Stomach (tissue), 4 donors: ENCODE measurements around the gene LRRFIP1.

Source experiments
- EP300 ChIP-seq: sonication (generic); formaldehyde crosslinking; IDR thresholded peaks from one replicate; pipeline ENCODE4 v1.6.1; 2017; ENCODE audit warnings: antibody characterized with exemption
- POLR2AphosphoS5 ChIP-seq, 3 donors: sonication (generic); formaldehyde crosslinking; IDR thresholded peaks; one replicate each; pipeline ENCODE4 v1.6.1; 2016; ENCODE audit warnings: antibody characterized with exemption in 3 of 3
- TF ChIP-seq, protein P1 (sequence below), 7 experiments: fragments of 450-650 bp in 4 of 7; fragments of 200-600 bp in 3 of 7; sonication (generic) in 3 of 7; IDR thresholded peaks; one replicate each; pipeline ENCODE4 v1.5.1; 2016 to 2019; ENCODE audit warnings: antibody characterized with exemption in 7 of 7, control low read depth in 2 of 7, mild to moderate bottlenecking in 1 of 7

DNA sequence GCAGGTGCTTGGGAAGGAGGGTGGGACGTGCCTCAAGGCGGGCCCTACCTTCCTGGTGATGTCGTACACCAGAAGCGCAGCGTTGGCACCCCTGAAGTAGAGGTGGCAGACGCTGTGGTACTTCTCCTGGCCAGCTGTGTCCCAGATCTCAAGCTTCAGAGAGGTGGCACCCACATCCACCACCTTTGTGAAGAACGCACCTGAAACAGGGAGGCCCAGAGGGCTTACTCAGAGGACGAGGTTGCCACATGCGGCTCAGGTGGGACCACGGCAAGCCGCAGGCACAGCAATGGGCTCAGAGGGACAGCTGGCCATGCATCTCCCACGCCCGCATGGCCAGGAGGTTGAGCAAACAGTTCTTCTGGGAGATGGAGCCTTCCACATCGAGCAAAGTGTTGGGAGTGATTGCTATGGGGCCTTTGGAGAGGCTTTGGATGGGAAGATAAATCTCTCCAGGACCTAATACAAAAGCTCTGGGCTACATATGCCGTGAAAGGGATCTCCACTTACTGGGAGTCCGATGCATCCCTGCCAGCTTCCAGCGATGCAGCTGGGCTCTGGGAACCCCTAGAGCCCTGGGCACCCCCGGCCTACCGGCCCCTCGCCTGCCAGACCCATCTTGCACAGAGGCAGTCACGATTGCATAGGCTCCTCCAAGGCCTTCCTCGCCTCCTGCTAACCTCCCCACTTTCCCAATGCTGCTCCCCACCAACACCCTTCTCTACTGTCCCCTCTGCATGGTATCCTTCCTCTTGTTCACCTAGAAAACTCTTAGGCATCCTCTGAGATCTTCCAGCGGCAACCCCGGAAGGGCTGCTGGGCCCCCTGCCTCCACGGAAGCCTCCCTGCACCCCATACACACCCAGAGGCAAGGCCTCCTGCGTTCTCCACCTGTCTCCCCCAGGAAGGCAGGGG, 49.2 kb upstream of the LRRFIP1 start:
- TF ChIP-seq POLR2AphosphoS5 (IDR thresholded peaks at IDR 0.05) = no peak
- TF ChIP-seq EP300 = no peak
- TF ChIP-seq, protein P1, sequence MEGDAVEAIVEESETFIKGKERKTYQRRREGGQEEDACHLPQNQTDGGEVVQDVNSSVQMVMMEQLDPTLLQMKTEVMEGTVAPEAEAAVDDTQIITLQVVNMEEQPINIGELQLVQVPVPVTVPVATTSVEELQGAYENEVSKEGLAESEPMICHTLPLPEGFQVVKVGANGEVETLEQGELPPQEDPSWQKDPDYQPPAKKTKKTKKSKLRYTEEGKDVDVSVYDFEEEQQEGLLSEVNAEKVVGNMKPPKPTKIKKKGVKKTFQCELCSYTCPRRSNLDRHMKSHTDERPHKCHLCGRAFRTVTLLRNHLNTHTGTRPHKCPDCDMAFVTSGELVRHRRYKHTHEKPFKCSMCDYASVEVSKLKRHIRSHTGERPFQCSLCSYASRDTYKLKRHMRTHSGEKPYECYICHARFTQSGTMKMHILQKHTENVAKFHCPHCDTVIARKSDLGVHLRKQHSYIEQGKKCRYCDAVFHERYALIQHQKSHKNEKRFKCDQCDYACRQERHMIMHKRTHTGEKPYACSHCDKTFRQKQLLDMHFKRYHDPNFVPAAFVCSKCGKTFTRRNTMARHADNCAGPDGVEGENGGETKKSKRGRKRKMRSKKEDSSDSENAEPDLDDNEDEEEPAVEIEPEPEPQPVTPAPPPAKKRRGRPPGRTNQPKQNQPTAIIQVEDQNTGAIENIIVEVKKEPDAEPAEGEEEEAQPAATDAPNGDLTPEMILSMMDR (IDR thresholded peaks at IDR 0.05) = no peak
